Neural progenitor cell (in vitro differentiated cells): ENCODE measurements around the gene PHYH. TPM values are rescaled to one million over a fixed set of nuclear protein-coding genes. Genes with fewer than 3 reads are reported as not detected.

Source experiments
- DNase-seq: peaks from one replicate; pipeline ENCODE4 v3.0.0-alpha.2; 2016; ENCODE audit warnings: low spot score
- H2AFZ ChIP-seq: fragments of 200-600 bp; sonication (generic); replicated peaks from 2 replicates; pipeline ENCODE4 v1.6.1; 2016; ENCODE audit warnings: antibody characterized with exemption
- H3F3A ChIP-seq: fragments of 200-600 bp; sonication (generic); 2 replicates; pipeline ENCODE4 v1.6.1; 2016; ENCODE audit warnings: antibody characterized with exemption, low read depth
- H3K27ac ChIP-seq: fragments of 200-600 bp; sonication (generic); 2 replicates; pipeline ENCODE4 v1.5.1; 2016; ENCODE audit warnings: mild to moderate bottlenecking
- H3K27me3 ChIP-seq: fragments of 200-600 bp; sonication (generic); 2 replicates; pipeline ENCODE4 v1.6.1; 2016; ENCODE audit warnings: mild to moderate bottlenecking, moderate library complexity
- H3K36me3 ChIP-seq: fragments of 200-600 bp; sonication (generic); 2 replicates; pipeline ENCODE4 v1.5.1; 2016
- H3K4me1 ChIP-seq: fragments of 200-600 bp; sonication (generic); 2 replicates; pipeline ENCODE4 v1.6.1; 2016; ENCODE audit warnings: mixed run types
- H3K4me2 ChIP-seq: fragments of 200-600 bp; sonication (generic); 2 replicates; pipeline ENCODE4 v1.6.1; 2016
- H3K4me3 ChIP-seq: fragments of 200-600 bp; sonication (generic); 2 replicates; pipeline ENCODE4 v1.5.1; 2016
- H3K79me2 ChIP-seq: fragments of 200-600 bp; sonication (generic); 2 replicates; pipeline ENCODE4 v1.6.1; 2016; ENCODE audit warnings: low read depth
- H3K9ac ChIP-seq: fragments of 200-600 bp; sonication (generic); 2 replicates; pipeline ENCODE4 v1.6.1; 2016
- H3K9me3 ChIP-seq: fragments of 200-600 bp; sonication (generic); 2 replicates; pipeline ENCODE4 v1.5.1; 2016; ENCODE audit warnings: low read depth
- H4K20me1 ChIP-seq: fragments of 200-600 bp; sonication (generic); 2 replicates; pipeline ENCODE4 v1.6.1; 2016; ENCODE audit warnings: low read depth
- H3K27ac Mint-ChIP-seq: 3 replicates; pipeline ENCODE4 v1.8.0; 2021; ENCODE audit warnings: mixed read lengths
- H3K27me3 Mint-ChIP-seq: 2 replicates; pipeline ENCODE4 v1.8.0; 2022; ENCODE audit warnings: low read depth, mild to moderate bottlenecking, inconsistent platforms, moderate library complexity, mixed read lengths; ENCODE audit not compliant: insufficient read depth
- H3K36me3 Mint-ChIP-seq: 3 replicates; pipeline ENCODE4 v1.8.0; 2021; ENCODE audit warnings: mixed read lengths
- H3K4me1 Mint-ChIP-seq: 3 replicates; pipeline ENCODE4 v1.8.0; 2021; ENCODE audit warnings: mixed read lengths
- H3K4me3 Mint-ChIP-seq: 3 replicates; pipeline ENCODE4 v1.8.0; 2021; ENCODE audit warnings: mild to moderate bottlenecking, moderate library complexity, mixed read lengths
- H3K9me3 Mint-ChIP-seq: 3 replicates; pipeline ENCODE4 v1.8.0; 2020; ENCODE audit warnings: mixed read lengths
- CTCF ChIP-seq: fragments of 200-600 bp; sonication (generic); IDR thresholded peaks from 2 replicates; pipeline ENCODE4 v1.5.1; 2017; ENCODE audit warnings: antibody characterized with exemption, mild to moderate bottlenecking
- EZH2 ChIP-seq: fragments of 200-600 bp; sonication (generic); IDR thresholded peaks from 2 replicates; pipeline ENCODE4 v1.6.1; 2017; ENCODE audit warnings: antibody characterized with exemption, mild to moderate bottlenecking, moderate library complexity
- EZH2phosphoT487 ChIP-seq: fragments of 200-600 bp; sonication (generic); IDR thresholded peaks from 2 replicates; pipeline ENCODE4 v1.6.1; 2017; ENCODE audit warnings: antibody characterized with exemption
- total RNA-seq: library from RNA; depleted of rRNA; stranded (reverse); fragments of >200 nt; gene quantifications from 2 replicates; pipeline ENCODE4 v1.2.3, GENCODE V29; 2015; ENCODE audit warnings: low replicate concordance

The PHYH gene
- total RNA-seq, 1 donor from 2014 or later: 22.2 TPM

- Histone ChIP-seq H3K9me3 (no peaks in the 10 kb centered on the region), H4K20me1 (no peaks in the 10 kb centered on the region), H2AFZ (peak overlapping the region; percentile 93), H3K79me2 (no peaks in the 10 kb centered on the region), H3F3A (peaks cover 21% of the 10 kb centered on the region), H3K9ac (no peak overlapping the region), H3K27ac (no peak overlapping the region), H3K27me3 (peaks cover 7% of the 10 kb centered on the region), H3K36me3 (no peaks in the 10 kb centered on the region), H3K4me2 (no peak overlapping the region), H3K4me1 (peaks cover 10% of the 10 kb centered on the region), H3K4me3 (peak overlapping the region; percentile 52)
- TF ChIP-seq CTCF (no peak), EZH2phosphoT487 (no peak), EZH2 (no peak)
- no peak for DNase-seq
- Mint-ChIP-seq H3K9me3 (no peaks in the 10 kb centered on the region), H3K36me3 (no peaks in the 10 kb centered on the region), H3K27ac (no peak overlapping the region), H3K4me1 (peaks cover 17% of the 10 kb centered on the region), H3K4me3 (peak overlapping the region; percentile 86), H3K27me3 (peaks cover 5% of the 10 kb centered on the region)
Observed at GRCh38 chr10:13302821-13303555, 3.1 kb upstream of the PHYH start.

GRCh38 chr10:13298748-13299436 lies 972 bp downstream of the PHYH start:
- Histone ChIP-seq H3K9me3 (no peaks in the 10 kb centered on the region), H3K79me2 (no peaks in the 10 kb centered on the region), H3K4me3 (peak overlapping the region; percentile 52), H3K9ac (no peak overlapping the region), H4K20me1 (no peaks in the 10 kb centered on the region), H2AFZ (peak overlapping the region; percentile 78), H3F3A (peaks cover 21% of the 10 kb centered on the region), H3K4me1 (peaks cover 10% of the 10 kb centered on the region), H3K36me3 (no peaks in the 10 kb centered on the region), H3K27me3 (peaks cover 7% of the 10 kb centered on the region), H3K27ac (no peak overlapping the region), H3K4me2 (peak overlapping the region; percentile 78)
- DNase-seq: no peak
- Mint-ChIP-seq H3K4me1 (peaks cover 17% of the 10 kb centered on the region), H3K27me3 (peaks cover 2% of the 10 kb centered on the region), H3K4me3 (peak overlapping the region; percentile 83), H3K27ac (peak overlapping the region; percentile 40), H3K36me3 (no peaks in the 10 kb centered on the region), H3K9me3 (no peaks in the 10 kb centered on the region)
- TF ChIP-seq EZH2phosphoT487: no peak
- TF ChIP-seq CTCF: no peak
- TF ChIP-seq EZH2: no peak

GRCh38 chr10:13296476-13296875 lies 3.4 kb downstream of the PHYH start:
- Histone ChIP-seq H3K4me3 (no peak overlapping the region), H3F3A (peaks cover 14% of the 10 kb centered on the region), H3K27me3 (peaks cover 7% of the 10 kb centered on the region), H4K20me1 (no peaks in the 10 kb centered on the region), H3K36me3 (no peaks in the 10 kb centered on the region), H3K4me1 (peaks cover 5% of the 10 kb centered on the region), H3K9ac (no peak overlapping the region), H3K9me3 (no peaks in the 10 kb centered on the region), H3K4me2 (no peak overlapping the region), H3K79me2 (no peaks in the 10 kb centered on the region), H3K27ac (no peak overlapping the region), H2AFZ (no peak overlapping the region)
- Mint-ChIP-seq H3K27me3 (peaks cover 2% of the 10 kb centered on the region), H3K36me3 (no peaks in the 10 kb centered on the region), H3K9me3 (no peaks in the 10 kb centered on the region), H3K4me3 (no peak overlapping the region), H3K27ac (no peak overlapping the region), H3K4me1 (peaks cover 17% of the 10 kb centered on the region)
- TF ChIP-seq EZH2: no peak
- TF ChIP-seq EZH2phosphoT487: no peak
- TF ChIP-seq CTCF: no peak
- DNase-seq: no peak
